K562 (cell line): ENCODE data around the gene ACOT13.

Experiments used
- ARID4B ChIP-seq: sonication (generic); formaldehyde crosslinking; IDR thresholded peaks from 2 replicates; pipeline ENCODE4 v1.8.0; 2022; ENCODE audit warnings: mild to moderate bottlenecking, missing genetic modification reagents
- CEBPB ChIP-seq: fragments of 450-650 bp; IDR thresholded peaks from 2 replicates; pipeline ENCODE4 v1.6.1; 2016; ENCODE audit warnings: missing genetic modification characterization, missing compliant biosample characterization
- CTCF ChIP-seq, 3 experiments: IDR thresholded peaks in 2 of 3; conservative IDR thresholded peaks in 1 of 3; 2 replicates each; pipeline ENCODE4 v1.5.1; 2011 to 2012; ENCODE audit warnings: low read length in 3 of 3, mild to moderate bottlenecking in 3 of 3, control low read depth in 2 of 3, improper control_type of control experiment in 1 of 3, inconsistent platforms in 1 of 3, low read depth in 1 of 3, mixed read lengths in 1 of 3, moderate library complexity in 1 of 3; ENCODE audit not compliant: insufficient read depth in 2 of 3
- HMGXB4 ChIP-seq: sonication (generic); formaldehyde crosslinking; IDR thresholded peaks from 2 replicates; pipeline ENCODE4 v1.8.1; 2023; ENCODE audit warnings: mild to moderate bottlenecking, missing genetic modification reagents
- HNRNPLL ChIP-seq: fragments of 200-400 bp; formaldehyde crosslinking; IDR thresholded peaks from 2 replicates; pipeline ENCODE4 v1.6.1; 2017; ENCODE audit warnings: low read length, low read depth, mild to moderate bottlenecking; ENCODE audit not compliant: poor library complexity, severe bottlenecking
- IRF1 ChIP-seq: sonication (generic); formaldehyde crosslinking; IDR thresholded peaks from 2 replicates; pipeline ENCODE4 v1.8.0; 2022; ENCODE audit warnings: missing genetic modification reagents, mild to moderate bottlenecking, borderline replicate concordance
- MYBL2 ChIP-seq, 2 experiments: fragments of 450-650 bp in 1 of 2; sonication (generic) in 1 of 2; formaldehyde crosslinking in 1 of 2; IDR thresholded peaks; 2 replicates each; pipeline versions ENCODE4 v1.6.1 to v1.8.1; 2017 to 2022; ENCODE audit warnings: borderline replicate concordance in 1 of 2, inconsistent platforms in 1 of 2, low read depth in 1 of 2, mild to moderate bottlenecking in 1 of 2, missing genetic modification reagents in 1 of 2, moderate library complexity in 1 of 2
- NFYB ChIP-seq: IDR thresholded peaks from 2 replicates; pipeline ENCODE4 v1.6.1; 2011; ENCODE audit warnings: mild to moderate bottlenecking, moderate library complexity; ENCODE audit not compliant: insufficient read length; ENCODE audit errors: extremely low read depth
- TAF1 ChIP-seq: IDR thresholded peaks from 2 replicates; pipeline ENCODE4 v1.6.1; 2011; ENCODE audit warnings: mild to moderate bottlenecking, low read length, moderate library complexity; ENCODE audit not compliant: insufficient read depth, control insufficient read depth, severe bottlenecking; ENCODE audit errors: extremely low read depth
- TAF7 ChIP-seq: fragments of 450-650 bp; IDR thresholded peaks from 2 replicates; pipeline ENCODE4 v1.6.1; 2016; ENCODE audit warnings: missing genetic modification characterization, missing compliant biosample characterization
- TARDBP ChIP-seq: fragments of 450-650 bp; IDR thresholded peaks from 2 replicates; pipeline ENCODE4 v1.6.1; 2016
- ZNF175 ChIP-seq: fragments of 200-800 bp; sonication (Bioruptor generic); IDR thresholded peaks from 2 replicates; pipeline ENCODE4 v1.6.1; 2016; ENCODE audit warnings: low read depth, mild to moderate bottlenecking, missing genetic modification characterization, missing compliant biosample characterization
- ZNF766 ChIP-seq: fragments of 200-800 bp; sonication (Bioruptor generic); conservative IDR thresholded peaks from 2 replicates; pipeline ENCODE4 v1.6.1; 2016; ENCODE audit warnings: missing genetic modification characterization, missing compliant biosample characterization

- no peak for TF ChIP-seq TAF7 (tag)
- TF ChIP-seq NFYB = no peak
- no peak for TF ChIP-seq HNRNPLL
- TF ChIP-seq HMGXB4 = no peak
- TF ChIP-seq CTCF (IDR thresholded peaks at IDR 0.05 in 2 of 3, conservative IDR thresholded peaks at IDR 0.05 in 1 of 3; ENCODE audit: insufficient read depth in 2 of 3, low read depth in 1 of 3, low read length in 3 of 3) = no peak
- no peak for TF ChIP-seq TAF1
- no peak for TF ChIP-seq IRF1 (CRISPR knock-in tag)
- no peak for TF ChIP-seq MYBL2 (IDR thresholded peaks at IDR 0.05; ENCODE audit: low read depth)
- no peak for TF ChIP-seq MYBL2 (CRISPR knock-in tag; IDR thresholded peaks at IDR 0.05; ENCODE audit: borderline replicate concordance)
- TF ChIP-seq ZNF175 (CRISPR knock-in tag) = no peak
- TF ChIP-seq CEBPB = no peak
- TF ChIP-seq ARID4B (CRISPR knock-in tag) = no peak
- TF ChIP-seq ZNF766 = no peak
- no peak for TF ChIP-seq TARDBP
Observed at GRCh38 chr6:24663189-24663588, 3.7 kb upstream of the ACOT13 start.
